Ramos (cell line): ENCODE results near the gene RPL18.

ENCODE experiments used
- in situ Hi-C: fragments of 300-500 bp; cut with MboI; formaldehyde crosslinking; loops from one replicate; pipeline ENCODE4 v1.14.3; 2022; ENCODE audit warnings: low sequenced_read_pairs; ENCODE audit not compliant: unreplicated experiment

The RPL18 gene

GRCh38 chr19:48645620-48646000 is 26.6 kb upstream of the RPL18 start:
- in situ Hi-C loops = loop anchor here (10.0 kb wide), 1 partner anchor 319 kb away; the partner anchor contains the start of gene FTL

GRCh38 chr19:48644839-48645619 is 26.1 kb upstream of the RPL18 start:
- in situ Hi-C loops = loop anchor here (10.0 kb wide), 1 partner anchor 320 kb away; the partner anchor contains the start of gene FTL

GRCh38 chr19:48644355-48644754 is 25.4 kb upstream of the RPL18 start:
- in situ Hi-C loops = loop anchor here (10.0 kb wide), 1 partner anchor 320 kb away; the partner anchor contains the start of gene FTL

GRCh38 chr19:48642862-48643261 is 23.9 kb upstream of the RPL18 start:
- in situ Hi-C loops = loop anchor here (10.0 kb wide), 1 partner anchor 322 kb away; the partner anchor contains the start of gene FTL

- in situ Hi-C loops = loop anchor here (10.0 kb wide), 1 partner anchor 323 kb away; the partner anchor contains the start of gene FTL
These were observed 22.9 kb upstream of the RPL18 start for GRCh38 chr19:48641850-48642249.

- in situ Hi-C loops = loop anchor here (10.0 kb wide), 1 partner anchor 325 kb away; the partner anchor contains the start of gene FTL
These were observed 20.8 kb upstream of the RPL18 start for GRCh38 chr19:48639483-48640375.

- in situ Hi-C loops = no loop called here
These were observed 19.9 kb upstream of the RPL18 start for GRCh38 chr19:48638831-48639381.

GRCh38 chr19:48637948-48638830 is 19.2 kb upstream of the RPL18 start:
- in situ Hi-C loops = no loop called here

GRCh38 chr19:48637449-48637947 is 18.5 kb upstream of the RPL18 start:
- in situ Hi-C loops = no loop called here

GRCh38 chr19:48636859-48637448 is 18.0 kb upstream of the RPL18 start, which contains the start of gene DBP:
DBP (minus strand) TSS chr19:48637379; CDS start chr19:48636994, 385 bp downstream.
- in situ Hi-C loops = no loop called here

GRCh38 chr19:48635966-48636858 is 17.2 kb upstream of the RPL18 start:
- in situ Hi-C loops = no loop called here

- in situ Hi-C loops = no loop called here
These were observed 16.4 kb upstream of the RPL18 start for GRCh38 chr19:48635263-48635965.

- in situ Hi-C loops = no loop called here
These were observed 15.7 kb upstream of the RPL18 start for GRCh38 chr19:48634424-48635262.

GRCh38 chr19:48634036-48634342 is 15.0 kb upstream of the RPL18 start:
- in situ Hi-C loops = no loop called here

GRCh38 chr19:48633148-48634035 is 14.4 kb upstream of the RPL18 start:
- in situ Hi-C loops = no loop called here

GRCh38 chr19:48632692-48633147 is 13.7 kb upstream of the RPL18 start:
- in situ Hi-C loops = no loop called here
